ENCODE results near the gene GPR89B.
"Not testable (repeated sequence)": the region's sequence is repeated elsewhere in the genome, so short reads cannot be mapped to it uniquely, and the experiment has no call there.

The GPR89B gene

DNA sequence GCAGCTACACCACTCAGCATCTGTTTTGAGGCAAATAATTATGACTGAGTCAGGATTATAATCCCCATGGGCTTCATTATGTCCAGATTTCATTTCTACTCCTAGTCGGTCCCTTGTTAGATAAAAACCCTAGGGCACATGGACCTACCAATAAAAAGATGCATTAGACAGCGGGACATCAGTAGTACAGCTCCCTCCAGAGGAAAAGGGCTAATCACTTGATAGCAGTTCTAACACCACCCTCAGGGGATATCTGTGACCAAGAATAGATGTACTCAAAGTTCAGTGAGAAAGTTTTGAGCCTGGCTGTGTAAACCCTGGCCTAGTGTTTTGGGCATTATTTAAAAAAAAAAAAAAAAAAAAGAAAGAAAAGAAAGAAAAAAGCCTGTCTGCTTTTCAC, 15.7 kb upstream of the GPR89B start:
- peak; percentile 9 for DNase-seq (ENCODE audit: low read depth)
- TF ChIP-seq, protein P1, sequence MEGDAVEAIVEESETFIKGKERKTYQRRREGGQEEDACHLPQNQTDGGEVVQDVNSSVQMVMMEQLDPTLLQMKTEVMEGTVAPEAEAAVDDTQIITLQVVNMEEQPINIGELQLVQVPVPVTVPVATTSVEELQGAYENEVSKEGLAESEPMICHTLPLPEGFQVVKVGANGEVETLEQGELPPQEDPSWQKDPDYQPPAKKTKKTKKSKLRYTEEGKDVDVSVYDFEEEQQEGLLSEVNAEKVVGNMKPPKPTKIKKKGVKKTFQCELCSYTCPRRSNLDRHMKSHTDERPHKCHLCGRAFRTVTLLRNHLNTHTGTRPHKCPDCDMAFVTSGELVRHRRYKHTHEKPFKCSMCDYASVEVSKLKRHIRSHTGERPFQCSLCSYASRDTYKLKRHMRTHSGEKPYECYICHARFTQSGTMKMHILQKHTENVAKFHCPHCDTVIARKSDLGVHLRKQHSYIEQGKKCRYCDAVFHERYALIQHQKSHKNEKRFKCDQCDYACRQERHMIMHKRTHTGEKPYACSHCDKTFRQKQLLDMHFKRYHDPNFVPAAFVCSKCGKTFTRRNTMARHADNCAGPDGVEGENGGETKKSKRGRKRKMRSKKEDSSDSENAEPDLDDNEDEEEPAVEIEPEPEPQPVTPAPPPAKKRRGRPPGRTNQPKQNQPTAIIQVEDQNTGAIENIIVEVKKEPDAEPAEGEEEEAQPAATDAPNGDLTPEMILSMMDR (conservative IDR thresholded peaks at IDR 0.05; ENCODE audit: control insufficient read depth, insufficient read depth, low read depth, low read length): no peak
- no peak overlapping the region for H3K4me3 ChIP-seq (ENCODE audit: control insufficient read depth, low read depth, low read length)

DNA sequence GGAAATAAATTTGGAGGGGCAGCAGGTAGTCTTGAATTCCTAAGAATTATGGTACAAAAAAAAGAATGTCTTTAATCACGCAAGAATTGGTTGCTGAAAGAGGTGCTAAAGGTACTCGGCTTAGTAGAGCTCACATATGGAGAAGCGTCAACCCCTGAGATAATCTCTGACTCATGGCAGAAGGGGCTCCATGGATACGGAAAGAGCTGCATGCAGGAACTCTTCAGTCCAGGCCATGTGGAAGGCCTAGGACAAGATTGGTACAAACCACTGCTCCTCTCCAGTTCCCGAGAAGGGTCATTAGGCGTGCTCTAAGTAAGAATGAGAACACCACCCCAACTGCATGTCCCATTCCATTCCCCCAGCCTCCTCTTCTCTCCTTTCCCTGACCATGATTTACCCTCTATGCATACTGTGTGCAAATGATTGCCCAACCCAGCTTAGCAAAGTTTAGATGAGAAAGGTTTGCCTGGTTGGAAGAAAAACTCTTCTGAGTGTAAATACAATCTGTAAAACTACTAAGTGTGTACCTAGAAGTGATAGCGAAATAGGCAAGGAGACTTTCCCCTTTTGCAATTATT, 14.8 kb upstream of the GPR89B start:
- H3K4me3 ChIP-seq (ENCODE audit: control insufficient read depth, low read depth, low read length): no peak overlapping the region
- TF ChIP-seq, protein P1 (conservative IDR thresholded peaks at IDR 0.05; ENCODE audit: control insufficient read depth, insufficient read depth, low read depth, low read length): no peak
- no peak for DNase-seq (ENCODE audit: low read depth)

DNA sequence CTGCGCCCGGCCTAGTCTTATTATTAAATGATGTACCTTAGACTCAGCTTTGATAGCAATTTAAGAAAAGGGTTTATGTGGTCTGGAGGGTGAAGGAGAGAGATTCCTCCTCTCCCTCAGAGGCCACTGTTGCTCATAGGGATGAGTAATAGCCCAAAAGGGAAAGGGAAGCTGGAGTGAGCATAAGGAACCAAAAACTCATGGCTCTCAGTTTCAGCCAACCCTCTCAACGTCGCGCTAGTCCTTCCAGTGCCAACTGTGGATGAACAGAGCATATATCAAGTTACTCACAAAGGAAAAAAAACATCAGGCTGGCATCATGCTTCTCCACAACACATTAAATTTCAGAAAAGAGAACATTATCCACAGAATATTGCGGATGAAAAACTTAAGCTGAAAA, 8.3 kb upstream of the GPR89B start:
- H3K4me3 ChIP-seq (ENCODE audit: control insufficient read depth, low read depth, low read length): no peak overlapping the region
- DNase-seq (ENCODE audit: low read depth): peak; percentile 28
- TF ChIP-seq, protein P1 (conservative IDR thresholded peaks at IDR 0.05; ENCODE audit: control insufficient read depth, insufficient read depth, low read depth, low read length): no peak

DNA sequence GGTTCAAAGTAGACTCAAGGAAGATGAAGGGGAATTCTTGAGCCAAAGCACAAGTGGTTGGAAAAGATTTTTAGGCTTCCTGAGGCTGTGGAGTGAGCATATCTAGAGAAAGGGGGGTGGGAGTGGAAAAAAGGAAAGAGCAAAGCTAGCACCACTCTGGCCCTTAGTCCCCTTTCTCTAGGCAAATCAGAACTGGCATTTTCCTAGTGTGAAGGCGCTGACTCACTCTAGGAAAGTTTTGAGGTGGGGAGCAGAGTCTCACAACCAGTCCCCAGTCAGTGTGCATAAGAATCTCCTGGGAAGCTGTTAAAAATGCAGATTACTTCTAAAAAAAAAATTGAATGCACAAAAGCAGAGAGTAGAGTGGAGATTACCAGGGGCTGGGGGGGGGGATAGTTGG, 3.4 kb upstream of the GPR89B start:
- no peak for DNase-seq (ENCODE audit: low read depth)
- H3K4me3 ChIP-seq (ENCODE audit: control insufficient read depth, low read depth, low read length): no peak overlapping the region
- TF ChIP-seq, protein P1 (conservative IDR thresholded peaks at IDR 0.05; ENCODE audit: control insufficient read depth, insufficient read depth, low read depth, low read length): no peak

DNA sequence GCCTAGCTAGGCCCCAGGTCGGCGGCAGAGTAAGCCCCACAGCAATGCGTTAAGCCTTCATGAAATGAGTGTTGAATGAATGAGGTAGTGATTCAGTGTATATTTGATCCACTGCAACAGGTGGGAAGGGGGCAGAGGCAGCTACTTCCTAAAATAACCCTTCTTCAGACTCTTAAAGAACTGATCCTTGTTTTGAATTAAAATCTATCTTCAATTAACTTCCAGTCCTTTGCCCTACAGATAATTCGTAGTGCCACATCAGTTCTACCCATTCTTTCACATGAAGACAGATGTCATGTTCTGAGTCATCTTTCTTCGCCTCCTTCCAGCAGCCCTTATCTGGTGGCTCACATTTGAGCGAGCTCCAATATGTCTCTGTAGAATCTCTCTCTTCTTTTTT, 1.0 kb upstream of the GPR89B start:
- not testable (repeated sequence) for H3K4me3 ChIP-seq (ENCODE audit: control insufficient read depth, low read depth, low read length); DNase-seq (ENCODE audit: low read depth)

DNA sequence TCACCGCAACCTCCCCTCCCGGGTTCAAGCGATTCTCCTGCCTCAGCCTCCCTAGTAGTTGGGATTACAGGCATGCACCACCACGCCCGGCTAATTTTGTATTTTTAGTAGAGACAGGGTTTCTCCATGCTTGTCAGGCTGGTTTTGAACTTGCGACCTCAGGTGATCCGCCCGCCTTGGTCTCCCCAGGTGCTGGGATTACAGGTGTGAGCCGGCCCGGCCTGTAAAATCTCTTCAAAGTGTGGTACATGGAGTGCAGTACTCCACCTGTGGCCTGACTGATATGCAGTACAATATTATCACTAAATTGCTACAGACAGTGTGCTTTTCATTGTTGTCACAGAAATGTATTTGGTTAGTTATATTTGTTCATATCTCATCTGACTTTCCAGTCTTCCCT, 531 bp upstream of the GPR89B start:
- DNase-seq (ENCODE audit: low read depth): not testable (repeated sequence)

DNA sequence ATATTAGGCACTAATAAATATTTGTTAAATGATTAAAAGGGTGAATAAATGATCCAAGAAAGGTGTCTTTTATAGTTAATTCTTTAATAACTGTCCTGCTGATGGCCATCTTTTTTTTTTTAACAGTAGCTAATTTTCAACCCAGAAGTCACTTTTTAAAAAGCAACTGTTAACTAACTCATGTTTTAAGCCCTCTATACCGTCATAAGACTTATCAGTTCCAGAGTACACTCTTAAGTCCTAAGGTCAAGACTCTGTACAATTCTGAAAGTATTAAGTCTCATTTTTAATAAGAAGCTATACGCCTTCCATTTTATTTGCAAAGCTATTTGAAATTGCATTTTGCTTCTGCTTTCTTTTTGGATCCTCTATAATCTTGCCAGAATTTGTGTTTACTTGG, 2.9 kb downstream of the GPR89B start:
- H3K4me3 ChIP-seq (ENCODE audit: control insufficient read depth, low read depth, low read length); DNase-seq (ENCODE audit: low read depth): not testable (repeated sequence)

More for the DNA sequence above, 531 bp upstream of the GPR89B start:
- not testable (repeated sequence) for H3K4me3 ChIP-seq (ENCODE audit: control insufficient read depth, low read depth, low read length)

DNA sequence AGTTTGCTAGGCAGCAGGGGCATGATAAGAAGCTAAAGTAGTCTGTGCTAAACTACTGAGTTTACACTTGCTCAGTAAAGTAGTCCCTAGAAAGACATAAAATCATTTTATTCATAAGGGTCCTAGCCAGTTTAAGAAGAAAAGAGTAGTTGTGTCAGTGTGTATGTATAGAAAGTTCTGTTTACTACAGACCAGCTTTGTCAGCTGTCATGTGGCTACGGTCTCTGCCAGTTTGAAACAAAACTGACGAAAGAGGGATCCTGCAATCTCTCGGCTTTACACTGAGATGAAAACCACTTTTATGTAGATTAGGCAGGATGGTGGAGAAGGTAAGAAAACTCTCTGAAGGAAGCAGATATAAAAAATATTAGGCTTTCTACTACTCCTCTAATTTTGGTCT, 7.1 kb downstream of the GPR89B start:
- not testable (repeated sequence) for H3K4me3 ChIP-seq (ENCODE audit: control insufficient read depth, low read depth, low read length); DNase-seq (ENCODE audit: low read depth)

DNA sequence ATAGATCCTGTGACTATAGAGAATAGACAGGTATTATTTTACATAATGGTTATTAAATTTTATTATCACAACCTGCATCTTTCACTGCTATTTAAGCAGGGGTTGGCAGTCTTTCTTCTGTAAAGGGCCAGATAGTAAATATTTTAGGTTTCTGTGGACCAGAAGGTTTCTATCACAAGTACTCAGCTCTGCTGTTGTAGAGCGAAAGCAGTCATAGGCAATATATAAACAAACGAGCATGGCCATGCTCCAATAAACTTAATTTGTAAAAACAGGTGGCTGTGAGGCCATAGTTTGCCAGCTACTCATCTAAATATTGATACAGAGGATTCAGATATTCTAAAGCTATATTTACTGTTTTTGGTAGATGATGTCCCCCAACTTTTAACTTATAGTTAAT, 12.2 kb downstream of the GPR89B start:
- DNase-seq (ENCODE audit: low read depth); H3K4me3 ChIP-seq (ENCODE audit: control insufficient read depth, low read depth, low read length): not testable (repeated sequence)

DNA sequence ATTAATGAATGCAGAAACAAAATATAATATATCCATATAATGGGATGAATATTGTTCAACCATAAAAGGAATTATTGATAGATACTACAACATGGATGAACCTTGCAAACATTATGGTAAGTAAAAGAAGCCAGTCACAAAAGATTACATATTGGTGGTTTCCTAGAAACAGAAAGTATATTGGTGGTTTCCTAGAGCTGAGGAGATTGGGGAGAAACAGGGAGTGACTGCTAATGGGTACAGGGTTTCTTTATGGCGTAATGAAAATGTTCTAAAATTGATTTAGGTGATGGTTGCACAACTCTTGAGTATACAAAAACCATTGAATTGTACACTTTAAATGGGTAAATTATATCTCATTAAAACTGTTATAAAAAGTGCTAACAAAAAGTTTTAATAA, 14.3 kb downstream of the GPR89B start:
- not testable (repeated sequence) for DNase-seq (ENCODE audit: low read depth); H3K4me3 ChIP-seq (ENCODE audit: control insufficient read depth, low read depth, low read length)

DNA sequence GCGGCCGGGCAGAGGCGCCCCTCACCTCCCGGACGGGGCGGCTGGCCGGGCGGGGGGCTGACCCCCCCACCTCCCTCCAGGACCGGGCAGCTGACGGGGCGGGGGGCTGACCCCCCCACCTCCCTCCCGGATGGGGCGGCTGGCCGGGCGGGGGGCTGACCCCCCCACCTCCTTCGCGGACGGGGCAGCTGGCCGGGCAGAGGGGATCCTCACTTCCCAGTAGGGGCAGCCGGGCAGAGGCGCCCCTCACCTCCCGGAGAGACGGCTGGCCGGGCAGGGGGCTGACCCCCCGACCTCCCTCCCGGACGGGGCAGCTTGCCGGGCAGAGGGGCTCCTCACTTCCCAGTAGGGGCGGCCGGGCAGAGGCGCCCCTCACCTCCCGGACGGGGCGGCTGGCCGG, 21.3 kb downstream of the GPR89B start:
- not testable (repeated sequence) for H3K4me3 ChIP-seq (ENCODE audit: control insufficient read depth, low read depth, low read length); DNase-seq (ENCODE audit: low read depth)

DNA sequence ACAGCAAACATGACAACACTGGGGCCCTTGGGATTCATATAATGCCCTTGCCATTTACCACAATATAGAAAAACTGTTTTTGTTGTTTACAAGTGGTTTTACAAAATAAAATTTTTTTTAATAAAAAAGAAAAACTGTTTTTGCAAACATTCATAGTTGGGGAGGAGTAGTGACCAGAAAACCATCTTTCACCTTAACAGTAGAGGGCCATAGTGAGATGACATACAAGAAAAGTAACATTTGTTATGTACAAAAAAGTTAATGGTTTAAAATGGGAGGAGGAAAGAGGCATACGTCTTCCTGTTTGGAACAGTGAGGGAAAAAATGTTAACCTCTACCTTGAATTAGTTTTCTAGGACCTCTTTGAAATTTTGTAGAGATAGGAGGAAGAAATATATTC, 30.7 kb downstream of the GPR89B start:
- not testable (repeated sequence) for H3K4me3 ChIP-seq (ENCODE audit: control insufficient read depth, low read depth, low read length); DNase-seq (ENCODE audit: low read depth)

DNA sequence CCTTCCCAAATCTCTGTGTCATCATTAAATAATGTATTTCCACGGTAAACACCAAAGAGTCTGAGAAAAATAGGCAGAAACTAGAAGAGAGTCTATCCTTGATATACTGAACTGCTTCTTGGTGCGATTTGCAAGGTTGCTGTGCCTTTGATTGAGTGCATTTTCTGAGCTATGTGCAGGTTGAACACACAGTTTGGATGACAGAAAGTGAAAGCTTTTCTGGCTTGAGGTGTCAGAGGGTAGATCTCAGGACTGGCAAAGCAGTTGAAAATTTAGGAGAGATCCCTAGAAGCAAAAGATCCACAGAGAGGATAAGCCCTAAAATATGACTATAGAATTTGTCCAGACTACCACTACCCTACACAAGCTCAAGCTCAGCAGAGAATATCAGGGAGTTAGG, 31.5 kb downstream of the GPR89B start:
- DNase-seq (ENCODE audit: low read depth); H3K4me3 ChIP-seq (ENCODE audit: control insufficient read depth, low read depth, low read length): not testable (repeated sequence)

DNA sequence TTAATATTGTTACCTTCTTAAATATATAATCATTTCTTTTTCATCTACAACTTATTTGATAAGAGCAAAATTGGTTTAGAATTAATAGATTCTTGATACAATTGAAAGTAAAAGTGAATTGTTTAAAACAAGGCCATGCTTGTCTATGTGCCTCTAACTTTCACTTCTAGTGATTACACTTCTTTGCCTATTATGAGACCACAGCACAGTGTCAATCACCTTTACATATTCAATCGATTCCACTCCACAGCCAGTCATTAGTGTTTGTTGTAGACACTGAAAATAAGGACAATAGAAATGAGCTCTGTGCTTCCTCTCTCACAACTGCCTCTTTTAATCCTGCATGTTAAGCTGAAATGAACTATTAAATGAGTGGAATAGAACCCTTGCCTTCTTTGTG, 36.4 kb downstream of the GPR89B start:
- not testable (repeated sequence) for H3K4me3 ChIP-seq (ENCODE audit: control insufficient read depth, low read depth, low read length); DNase-seq (ENCODE audit: low read depth)

DNA sequence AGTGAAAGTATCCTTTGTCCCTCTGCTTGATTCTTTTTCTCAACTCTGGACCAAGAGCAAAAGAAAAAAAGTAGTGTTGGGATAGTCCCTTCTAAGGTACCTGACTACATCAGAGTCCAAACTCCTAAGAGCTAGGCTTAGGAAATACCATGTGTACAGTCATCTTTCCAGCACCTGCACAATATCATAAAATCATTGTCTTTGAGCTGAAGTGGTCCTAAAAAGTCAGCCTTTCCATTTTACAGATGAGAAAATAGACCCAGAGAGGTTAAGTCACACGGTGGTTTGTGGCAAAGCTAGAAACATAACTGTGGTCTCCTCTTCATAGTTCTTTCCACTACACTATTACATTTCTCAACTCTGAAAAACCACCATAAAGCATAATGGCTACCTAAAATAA, 38.4 kb downstream of the GPR89B start:
- DNase-seq (ENCODE audit: low read depth); H3K4me3 ChIP-seq (ENCODE audit: control insufficient read depth, low read depth, low read length): not testable (repeated sequence)
